Upper lobe of left lung (tissue), 6 donors: ENCODE data around the gene DONSON. TPM values are rescaled to one million over a fixed set of nuclear protein-coding genes. Genes with fewer than 3 reads are reported as not detected.

Experiments
- ATAC-seq, 2 donors: fragments of 200-7000 bp; cut with Tn5 transposase; one replicate each; pipeline ENCODE4 v1.9.1; 2022; ENCODE audit warnings: mild to moderate bottlenecking in 2 of 2, moderate library complexity in 2 of 2; ENCODE audit not compliant: low FRiP score in 2 of 2
- DNase-seq, 2 donors: peaks; one replicate each; pipeline ENCODE4 v3.0.0-alpha.2; 2019 to 2020
- H3K27ac ChIP-seq, 4 donors: fragments of 200-600 bp; sonication (generic); one replicate each; pipeline ENCODE4 v1.5.1; 2016 to 2019
- H3K27me3 ChIP-seq, 4 donors: fragments of 200-600 bp; sonication (generic); one replicate each; pipeline ENCODE4 v1.5.1; 2017 to 2019
- H3K36me3 ChIP-seq, 4 donors: fragments of 200-600 bp; sonication (generic); one replicate each; pipeline ENCODE4 v1.5.1; 2016 to 2019
- H3K4me1 ChIP-seq, 4 donors: fragments of 200-600 bp; sonication (generic); one replicate each; pipeline ENCODE4 v1.5.1; 2018 to 2019
- H3K4me3 ChIP-seq, 4 donors: fragments of 200-600 bp; sonication (generic); one replicate each; pipeline ENCODE4 v1.5.1; 2017 to 2019; ENCODE audit warnings: mild to moderate bottlenecking in 2 of 4, moderate library complexity in 1 of 4
- H3K9me3 ChIP-seq, 4 donors: fragments of 200-600 bp; sonication (generic); one replicate each; pipeline ENCODE4 v1.5.1; 2018 to 2019
- CTCF ChIP-seq, 6 experiments: fragments of 450-650 bp in 4 of 6; fragments of 200-600 bp in 2 of 6; sonication (generic) in 2 of 6; IDR thresholded peaks; one replicate each; pipeline ENCODE4 v1.5.1; 2016 to 2019; ENCODE audit warnings: antibody characterized with exemption in 6 of 6
- EP300 ChIP-seq, 4 donors: sonication (generic); formaldehyde crosslinking; IDR thresholded peaks; one replicate each; pipeline ENCODE4 v1.5.1; 2017; ENCODE audit warnings: antibody characterized with exemption in 4 of 4, control low read depth in 2 of 4
- POLR2A ChIP-seq, 4 donors: fragments of 450-650 bp; IDR thresholded peaks; one replicate each; pipeline ENCODE4 v1.5.1; 2016 to 2017; ENCODE audit warnings: antibody characterized with exemption in 4 of 4, mild to moderate bottlenecking in 2 of 4
- POLR2AphosphoS5 ChIP-seq, 2 donors: sonication (generic); formaldehyde crosslinking; IDR thresholded peaks; one replicate each; pipeline ENCODE4 v1.5.1; 2017; ENCODE audit warnings: antibody characterized with exemption in 2 of 2
- WGBS, 2 donors: methylation state at CpG; one replicate each; pipeline ENCODE4 v1.1.5; 2017 to 2018; 5-methylcytosine and 5-hydroxymethylcytosine counted together
- total RNA-seq, 6 donors: library from RNA; depleted of rRNA in 4 of 6; stranded (reverse); fragments of >200 nt in 4 of 6; gene quantifications; one replicate each; pipeline versions ENCODE4 v1.1.0 to v1.2.1, GENCODE V29; 2016 to 2021
- donor health status: DM: no; HTN: no; CAD: no; lungs with moderate emphysema.
- donor health status: DM: no; HTN: yes; CAD: no; lungs with severe emphysema.

Gene DONSON
- total RNA-seq, 6 donors from 2014 or later = 4.3 to 19.2 (median 6.3) TPM

- TF ChIP-seq POLR2A (IDR thresholded peaks at IDR 0.05) = no peak
- no peak for TF ChIP-seq CTCF (IDR thresholded peaks at IDR 0.05)
- no peak for TF ChIP-seq EP300 (IDR thresholded peaks at IDR 0.05)
- TF ChIP-seq POLR2AphosphoS5 (IDR thresholded peaks at IDR 0.05) = no peak
- peak overlapping the region in 1 of 4 donors; percentile 23 for H3K27ac ChIP-seq
- DNase-seq (no peak), ATAC-seq (no peak)
- 85 to 89% methylated on average over 6 of the region's 6 CpGs for WGBS, 2 donors
- H3K36me3 ChIP-seq = peaks cover 21 to 86% (median 29%) of the 10 kb centered on the region in 4 donors
- H3K27me3 ChIP-seq = no peaks in the 10 kb centered on the region
- no peak overlapping the region for H3K4me3 ChIP-seq
- no peaks in the 10 kb centered on the region for H3K9me3 ChIP-seq
- peaks cover 0 to 12% (median 5%) of the 10 kb centered on the region in 4 donors for H3K4me1 ChIP-seq
These were observed 20.6 kb downstream of the DONSON start for GRCh38 chr21:33567914-33568313.

- H3K27ac ChIP-seq = no peak overlapping the region
- peaks cover 19 to 85% (median 31%) of the 10 kb centered on the region in 4 donors for H3K36me3 ChIP-seq
- H3K4me1 ChIP-seq = peaks cover 0 to 12% (median 5%) of the 10 kb centered on the region in 4 donors
- TF ChIP-seq EP300 (IDR thresholded peaks at IDR 0.05) = no peak
- no peak for TF ChIP-seq CTCF (IDR thresholded peaks at IDR 0.05)
- WGBS, 2 donors = 96 to 98% methylated on average over 2 of the region's 2 CpGs
- H3K27me3 ChIP-seq = no peaks in the 10 kb centered on the region
- no peaks in the 10 kb centered on the region for H3K9me3 ChIP-seq
- DNase-seq (no peak), ATAC-seq (no peak)
- H3K4me3 ChIP-seq = no peak overlapping the region
These were observed 22.0 kb downstream of the DONSON start for GRCh38 chr21:33566514-33566913.

- peaks cover 38 to 85% (median 39%) of the 10 kb centered on the region in 4 donors for H3K36me3 ChIP-seq
- DNase-seq (no peak), ATAC-seq (no peak)
- WGBS, 2 donors = 98 to 99% methylated on average over 2 of the region's 2 CpGs
- no peaks in the 10 kb centered on the region for H3K27me3 ChIP-seq
- no peak overlapping the region for H3K27ac ChIP-seq
- no peak overlapping the region for H3K4me3 ChIP-seq
- peaks cover 0 to 3% (median under 1%) of the 10 kb centered on the region in 4 donors for H3K4me1 ChIP-seq
- no peaks in the 10 kb centered on the region for H3K9me3 ChIP-seq
- TF ChIP-seq POLR2AphosphoS5 (IDR thresholded peaks at IDR 0.05) = no peak
- TF ChIP-seq CTCF (IDR thresholded peaks at IDR 0.05) = no peak
- TF ChIP-seq EP300 (IDR thresholded peaks at IDR 0.05) = no peak
- no peak for TF ChIP-seq POLR2A (IDR thresholded peaks at IDR 0.05)
These were observed 26.1 kb downstream of the DONSON start for GRCh38 chr21:33562389-33562788.

GRCh38 chr21:33561373-33561772, 27.1 kb downstream of the DONSON start:
- WGBS, 2 donors = 84 to 89% methylated on average over 2 of the region's 2 CpGs
- DNase-seq (no peak), ATAC-seq (no peak)
- Histone ChIP-seq H3K4me1 (peaks cover under 1 to 4% (median 2%) of the 10 kb centered on the region in 4 donors), H3K4me3 (no peak overlapping the region), H3K9me3 (no peaks in the 10 kb centered on the region), H3K27me3 (no peaks in the 10 kb centered on the region), H3K36me3 (peaks cover 42 to 89% (median 46%) of the 10 kb centered on the region in 4 donors), H3K27ac (peak overlapping the region in 1 of 4 donors; percentile 10)
- TF ChIP-seq EP300 (IDR thresholded peaks at IDR 0.05) (no peak), POLR2AphosphoS5 (IDR thresholded peaks at IDR 0.05) (no peak), POLR2A (IDR thresholded peaks at IDR 0.05) (no peak), CTCF (IDR thresholded peaks at IDR 0.05) (no peak)

GRCh38 chr21:33560965-33561364, 27.5 kb downstream of the DONSON start:
- no peak for ATAC-seq
- Histone ChIP-seq H3K27me3 (no peaks in the 10 kb centered on the region), H3K9me3 (no peaks in the 10 kb centered on the region), H3K36me3 (peaks cover 43 to 93% (median 49%) of the 10 kb centered on the region in 4 donors), H3K4me1 (peaks cover 5 to 7% (median 6%) of the 10 kb centered on the region in 4 donors), H3K27ac (peak overlapping the region in 1 of 4 donors; percentile 10), H3K4me3 (no peak overlapping the region)
- no peak for DNase-seq
- no peak for TF ChIP-seq CTCF (IDR thresholded peaks at IDR 0.05)
- no peak for TF ChIP-seq POLR2AphosphoS5 (IDR thresholded peaks at IDR 0.05)
- no peak for TF ChIP-seq EP300 (IDR thresholded peaks at IDR 0.05)
- no peak for TF ChIP-seq POLR2A (IDR thresholded peaks at IDR 0.05)
